ENCODE results near the gene FRAS1.

Gene FRAS1

DNA sequence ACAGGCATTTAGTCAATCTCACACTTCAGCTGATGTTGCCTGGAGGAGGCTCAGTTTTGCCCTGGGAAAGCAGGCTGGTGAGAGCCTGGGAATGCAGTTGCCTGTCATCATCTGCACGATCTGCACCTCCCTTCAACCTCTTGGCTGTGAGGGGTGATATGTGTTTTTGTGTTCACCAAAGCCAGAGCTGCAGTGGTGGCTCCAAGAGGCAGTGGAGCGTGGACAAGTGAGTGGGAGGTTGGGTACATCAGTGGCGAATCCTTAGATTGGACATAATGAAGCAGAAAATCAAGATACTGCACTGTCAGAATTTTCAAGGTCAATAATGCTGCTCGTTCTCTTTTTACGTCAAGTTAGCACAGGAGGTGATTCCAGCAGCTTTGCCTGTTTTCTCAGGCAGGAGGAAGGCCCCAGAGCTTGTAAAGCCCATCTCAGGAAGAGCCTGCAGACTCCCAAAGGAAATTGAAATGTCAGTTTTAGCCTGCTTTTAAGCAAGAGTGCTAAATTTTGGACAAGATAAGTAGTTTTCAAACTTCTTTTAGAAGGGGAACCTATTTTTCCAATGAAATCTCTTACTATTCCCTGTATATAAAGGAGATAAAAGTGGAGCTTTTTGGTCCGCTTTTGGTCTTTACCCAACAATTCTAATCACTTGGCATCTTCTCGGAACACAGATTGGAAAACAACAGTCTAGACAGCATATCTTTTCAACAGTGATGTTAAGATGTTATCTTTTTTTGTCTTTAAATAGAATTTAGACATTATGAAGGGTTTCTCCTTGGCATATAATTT lies 92.8 kb downstream of the FRAS1 start:
- no peak for FAIRE-seq
- DNase-seq (ENCODE audit: insufficient read length, low spot score): no peak
- TF ChIP-seq POLR2AphosphoS5 (IDR thresholded peaks at IDR 0.05; ENCODE audit: low read depth, low read length) (no peak), PAX5 (IDR thresholded peaks at IDR 0.05; ENCODE audit: insufficient read depth, low read length, severe bottlenecking) (no peak), POLR2A (IDR thresholded peaks at IDR 0.05; ENCODE audit: low read depth, low read length) (no peak), POU2F2 (IDR thresholded peaks at IDR 0.05; ENCODE audit: low read depth, low read length) (no peak), TAF1 (IDR thresholded peaks at IDR 0.05; ENCODE audit: low read depth, low read length) (no peak), SPI1 (IDR thresholded peaks at IDR 0.05; ENCODE audit: low read depth, low read length) (no peak)

DNA sequence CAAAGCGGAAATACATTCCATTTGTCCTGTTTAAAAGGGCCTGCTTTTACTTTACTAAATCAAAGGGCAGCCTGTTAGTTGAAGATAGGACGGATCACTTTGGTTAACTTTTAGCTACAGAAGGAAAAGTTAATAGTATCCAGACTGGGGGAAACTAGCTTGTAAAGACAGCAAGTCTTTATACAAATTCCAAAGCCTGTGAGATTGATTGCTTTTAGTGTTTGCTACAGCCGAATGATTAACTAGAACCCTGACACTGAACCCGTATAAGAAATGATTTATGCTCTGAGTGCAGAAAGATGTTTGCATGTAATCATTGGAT lies 93.4 kb downstream of the FRAS1 start:
- TF ChIP-seq POLR2AphosphoS5 (IDR thresholded peaks at IDR 0.05; ENCODE audit: low read depth, low read length) (no peak), TAF1 (IDR thresholded peaks at IDR 0.05; ENCODE audit: low read depth, low read length) (no peak), SPI1 (IDR thresholded peaks at IDR 0.05; ENCODE audit: low read depth, low read length) (no peak), PAX5 (IDR thresholded peaks at IDR 0.05; ENCODE audit: insufficient read depth, low read length, severe bottlenecking) (no peak), POU2F2 (IDR thresholded peaks at IDR 0.05; ENCODE audit: low read depth, low read length) (no peak), POLR2A (IDR thresholded peaks at IDR 0.05; ENCODE audit: low read depth, low read length) (no peak)
- FAIRE-seq: no peak

DNA sequence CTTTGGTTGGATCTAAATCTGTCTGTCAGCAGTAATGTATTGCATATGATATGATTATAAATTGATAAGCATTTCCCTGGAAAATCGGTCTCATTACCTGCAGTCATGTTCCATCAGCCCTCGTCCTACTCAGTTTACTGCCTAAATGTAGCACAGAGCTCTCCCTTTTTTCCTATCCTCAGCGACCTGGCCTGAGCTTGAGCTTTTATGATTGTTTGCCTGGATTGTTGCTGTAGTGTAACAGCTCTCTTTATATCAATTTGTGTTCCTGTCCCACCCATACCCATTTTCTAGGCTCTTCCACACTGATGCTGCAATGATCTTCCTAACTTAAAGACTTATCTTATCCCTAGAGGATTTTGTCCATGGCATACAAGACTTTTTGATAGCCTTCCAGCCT lies 95.7 kb downstream of the FRAS1 start:
- DNase-seq (ENCODE audit: insufficient read length, low spot score) (no peak), FAIRE-seq (no peak)
- no peak for TF ChIP-seq POU2F2 (IDR thresholded peaks at IDR 0.05; ENCODE audit: low read depth, low read length)
- TF ChIP-seq PAX5 (IDR thresholded peaks at IDR 0.05; ENCODE audit: insufficient read depth, low read length, severe bottlenecking): no peak
- TF ChIP-seq POLR2A (IDR thresholded peaks at IDR 0.05; ENCODE audit: low read depth, low read length): no peak
- no peak for TF ChIP-seq POLR2AphosphoS5 (IDR thresholded peaks at IDR 0.05; ENCODE audit: low read depth, low read length)
- TF ChIP-seq SPI1 (IDR thresholded peaks at IDR 0.05; ENCODE audit: low read depth, low read length): no peak
- TF ChIP-seq TAF1 (IDR thresholded peaks at IDR 0.05; ENCODE audit: low read depth, low read length): no peak

More for the DNA sequence above, 93.4 kb downstream of the FRAS1 start:
- no peak for DNase-seq (ENCODE audit: insufficient read length, low spot score)

DNA sequence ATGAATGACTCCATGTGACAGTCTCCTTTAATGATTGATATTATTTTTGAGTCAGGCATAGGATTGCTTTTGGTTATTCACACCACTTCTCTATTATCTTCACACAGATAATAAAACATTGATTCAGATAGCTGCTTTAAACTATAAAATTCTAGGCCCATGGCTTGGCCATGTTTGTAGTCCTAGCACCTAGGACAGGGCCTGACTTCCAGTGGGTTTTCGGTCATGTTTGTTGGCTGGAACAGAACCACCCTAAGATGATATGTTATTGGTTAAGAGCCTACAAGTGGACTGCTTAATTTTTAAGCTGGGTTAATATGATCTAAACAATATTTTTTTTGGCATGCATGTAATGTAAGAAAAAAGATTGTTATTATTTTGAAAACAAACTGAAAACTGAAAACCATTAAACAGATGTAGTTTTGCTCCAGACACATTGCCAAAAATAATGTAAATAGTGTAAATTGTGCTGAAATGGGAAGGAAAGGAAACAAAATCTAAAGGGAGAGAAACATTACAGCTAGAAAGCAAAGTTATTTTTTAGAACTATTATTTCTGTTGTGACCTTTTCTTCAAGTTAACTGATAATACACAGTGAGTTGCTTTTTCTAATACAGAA lies 98.0 kb downstream of the FRAS1 start:
- no peak for TF ChIP-seq PAX5 (IDR thresholded peaks at IDR 0.05; ENCODE audit: insufficient read depth, low read length, severe bottlenecking)
- no peak for TF ChIP-seq POU2F2 (IDR thresholded peaks at IDR 0.05; ENCODE audit: low read depth, low read length)
- no peak for TF ChIP-seq SPI1 (IDR thresholded peaks at IDR 0.05; ENCODE audit: low read depth, low read length)
- no peak for TF ChIP-seq POLR2AphosphoS5 (IDR thresholded peaks at IDR 0.05; ENCODE audit: low read depth, low read length)
- TF ChIP-seq TAF1 (IDR thresholded peaks at IDR 0.05; ENCODE audit: low read depth, low read length): no peak
- no peak for TF ChIP-seq POLR2A (IDR thresholded peaks at IDR 0.05; ENCODE audit: low read depth, low read length)
- FAIRE-seq: no peak
- no peak for DNase-seq (ENCODE audit: insufficient read length, low spot score)

DNA sequence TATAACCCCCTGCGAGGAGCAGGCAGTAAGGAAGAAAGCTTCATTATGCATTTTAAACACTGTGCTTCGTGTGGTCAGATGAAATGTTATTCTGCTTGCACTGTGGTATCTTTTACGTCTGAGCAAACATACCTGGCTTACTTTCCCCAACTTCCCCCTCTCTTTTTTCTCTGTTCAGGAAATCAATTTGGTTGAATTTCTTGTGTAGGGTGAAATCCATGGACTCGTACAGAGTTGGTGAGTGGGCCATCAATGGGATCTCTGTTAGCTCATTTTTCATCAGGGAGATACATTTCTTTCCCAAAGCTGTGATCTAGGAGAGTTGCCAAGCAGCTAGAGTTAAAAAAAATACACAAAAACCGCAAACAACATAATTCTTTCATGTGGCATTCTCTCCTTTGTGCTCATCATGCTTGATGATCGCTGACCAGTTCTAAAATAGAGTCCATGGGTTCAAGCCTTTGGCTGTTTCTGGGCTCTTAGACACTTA lies 98.5 kb downstream of the FRAS1 start:
- DNase-seq (ENCODE audit: insufficient read length, low spot score): no peak
- FAIRE-seq: no peak
- TF ChIP-seq POU2F2 (IDR thresholded peaks at IDR 0.05; ENCODE audit: low read depth, low read length) (no peak), POLR2A (IDR thresholded peaks at IDR 0.05; ENCODE audit: low read depth, low read length) (no peak), POLR2AphosphoS5 (IDR thresholded peaks at IDR 0.05; ENCODE audit: low read depth, low read length) (no peak), PAX5 (IDR thresholded peaks at IDR 0.05; ENCODE audit: insufficient read depth, low read length, severe bottlenecking) (no peak), TAF1 (IDR thresholded peaks at IDR 0.05; ENCODE audit: low read depth, low read length) (no peak), SPI1 (IDR thresholded peaks at IDR 0.05; ENCODE audit: low read depth, low read length) (no peak)

DNA sequence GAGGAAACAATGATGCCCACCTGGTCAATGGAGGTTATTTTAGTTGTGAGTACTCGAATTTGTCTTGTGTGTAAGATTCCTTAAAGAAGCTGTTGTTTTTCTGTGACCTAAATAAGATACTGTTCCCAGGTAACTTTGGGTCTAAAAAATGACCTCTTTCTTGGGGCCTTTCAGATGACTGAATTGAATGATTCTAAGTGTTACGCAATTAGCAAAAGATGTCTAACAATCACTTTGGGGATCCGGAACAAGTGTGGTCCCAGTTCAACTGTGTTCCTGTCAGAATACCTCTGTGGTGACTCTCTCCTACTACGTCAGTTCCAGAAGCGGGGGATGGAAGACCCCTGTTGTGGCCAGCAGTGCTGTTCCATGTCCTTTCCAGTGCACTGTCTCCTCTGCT lies 99.4 kb downstream of the FRAS1 start:
- TF ChIP-seq SPI1 (IDR thresholded peaks at IDR 0.05; ENCODE audit: low read depth, low read length) (no peak), POLR2AphosphoS5 (IDR thresholded peaks at IDR 0.05; ENCODE audit: low read depth, low read length) (no peak), TAF1 (IDR thresholded peaks at IDR 0.05; ENCODE audit: low read depth, low read length) (no peak), PAX5 (IDR thresholded peaks at IDR 0.05; ENCODE audit: insufficient read depth, low read length, severe bottlenecking) (no peak), POU2F2 (IDR thresholded peaks at IDR 0.05; ENCODE audit: low read depth, low read length) (no peak), POLR2A (IDR thresholded peaks at IDR 0.05; ENCODE audit: low read depth, low read length) (no peak)
- DNase-seq (ENCODE audit: insufficient read length, low spot score) (no peak), FAIRE-seq (no peak)

DNA sequence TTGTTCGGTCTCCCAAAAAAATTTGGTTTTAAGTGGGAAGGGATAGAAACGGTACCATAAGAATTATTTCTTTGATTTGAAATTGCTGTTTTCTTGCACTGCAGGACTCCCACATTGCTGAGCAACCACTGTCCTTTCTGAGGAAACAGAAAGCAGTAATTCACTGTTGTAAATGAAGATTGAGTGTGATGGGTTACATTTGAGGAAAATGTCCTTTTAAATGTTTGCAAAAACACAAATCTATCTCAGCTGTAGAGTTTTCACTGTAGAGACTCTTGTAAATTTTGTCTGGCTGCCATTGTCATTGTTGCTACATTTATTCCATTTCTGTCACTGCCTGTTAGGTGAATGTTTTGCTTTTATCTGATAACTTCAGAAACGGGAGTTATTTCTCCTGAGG lies 105.2 kb downstream of the FRAS1 start:
- FAIRE-seq: no peak
- no peak for DNase-seq (ENCODE audit: insufficient read length, low spot score)
- TF ChIP-seq POU2F2 (IDR thresholded peaks at IDR 0.05; ENCODE audit: low read depth, low read length) (no peak), SPI1 (IDR thresholded peaks at IDR 0.05; ENCODE audit: low read depth, low read length) (no peak), POLR2AphosphoS5 (IDR thresholded peaks at IDR 0.05; ENCODE audit: low read depth, low read length) (no peak), PAX5 (IDR thresholded peaks at IDR 0.05; ENCODE audit: insufficient read depth, low read length, severe bottlenecking) (no peak), POLR2A (IDR thresholded peaks at IDR 0.05; ENCODE audit: low read depth, low read length) (no peak)

DNA sequence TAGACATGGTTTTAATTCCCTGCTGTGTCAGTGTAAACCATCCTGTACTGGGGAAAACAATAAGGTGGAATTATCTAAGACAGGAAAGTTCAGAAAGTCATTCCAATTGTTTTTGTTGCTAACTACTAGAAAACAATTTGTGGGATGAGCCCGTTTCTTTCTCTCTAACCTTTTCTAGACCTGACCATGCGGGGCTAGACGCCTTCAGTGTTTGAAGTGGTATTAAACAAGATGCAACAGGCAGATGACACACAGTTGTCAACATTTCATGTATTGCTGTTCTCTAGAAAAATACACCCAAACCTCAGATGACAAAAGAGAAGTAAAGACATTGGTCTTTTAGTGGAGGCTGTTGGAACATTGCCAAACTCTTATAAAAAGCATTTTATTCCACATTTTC lies 105.7 kb downstream of the FRAS1 start:
- DNase-seq (ENCODE audit: insufficient read length, low spot score): no peak
- TF ChIP-seq PAX5 (IDR thresholded peaks at IDR 0.05; ENCODE audit: insufficient read depth, low read length, severe bottlenecking) (no peak), TAF1 (IDR thresholded peaks at IDR 0.05; ENCODE audit: low read depth, low read length) (no peak), POU2F2 (IDR thresholded peaks at IDR 0.05; ENCODE audit: low read depth, low read length) (no peak), POLR2AphosphoS5 (IDR thresholded peaks at IDR 0.05; ENCODE audit: low read depth, low read length) (no peak), SPI1 (IDR thresholded peaks at IDR 0.05; ENCODE audit: low read depth, low read length) (no peak), POLR2A (IDR thresholded peaks at IDR 0.05; ENCODE audit: low read depth, low read length) (no peak)
- FAIRE-seq: no peak

DNA sequence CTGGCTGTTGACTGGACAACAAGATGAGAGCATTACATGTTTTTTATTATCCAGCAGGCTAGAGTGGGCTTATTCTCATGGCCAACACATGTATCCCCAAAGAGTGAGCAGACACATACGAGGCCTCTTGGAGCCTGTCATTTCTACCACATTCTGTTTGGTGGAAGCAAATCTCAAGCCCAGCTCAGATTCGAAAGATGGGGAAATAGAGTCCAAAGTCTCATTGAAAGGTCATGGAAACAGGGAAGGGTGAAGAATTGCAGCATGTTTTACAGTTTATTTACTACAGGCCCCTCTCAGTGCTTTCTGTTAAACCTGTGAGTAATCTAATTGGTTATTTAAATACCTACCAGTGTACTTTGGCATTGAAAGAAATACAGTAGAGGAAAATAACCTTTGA lies 108.6 kb downstream of the FRAS1 start:
- FAIRE-seq (no peak), DNase-seq (ENCODE audit: insufficient read length, low spot score) (no peak)
- TF ChIP-seq SPI1 (IDR thresholded peaks at IDR 0.05; ENCODE audit: low read depth, low read length) (no peak), TAF1 (IDR thresholded peaks at IDR 0.05; ENCODE audit: low read depth, low read length) (no peak), POLR2A (IDR thresholded peaks at IDR 0.05; ENCODE audit: low read depth, low read length) (no peak), PAX5 (IDR thresholded peaks at IDR 0.05; ENCODE audit: insufficient read depth, low read length, severe bottlenecking) (no peak), POU2F2 (IDR thresholded peaks at IDR 0.05; ENCODE audit: low read depth, low read length) (no peak)

Data from GM12891 (cell line).